Measurements from ENCODE around the gene DYNLL2.
A peak's percentile ranks its signal among the peaks of the same experiment; 100 is the strongest.
"Not testable (repeated sequence)": the region's sequence is repeated elsewhere in the genome, so short reads cannot be mapped to it uniquely, and the experiment has no call there.

Gene DYNLL2

GRCh38 chr17:58107306-58107705 lies 24.1 kb downstream of the DYNLL2 start:
- no peak for DNase-seq

GRCh38 chr17:58109197-58109596 lies 26.0 kb downstream of the DYNLL2 start:
- DNase-seq = no peak

- DNase-seq = no peak
These were observed 26.8 kb downstream of the DYNLL2 start for GRCh38 chr17:58110012-58110411.

GRCh38 chr17:58111676-58112075 lies 28.5 kb downstream of the DYNLL2 start:
- no peak for DNase-seq

- peak; percentile 83 for DNase-seq
These were observed 29.9 kb downstream of the DYNLL2 start for GRCh38 chr17:58112970-58113631.

- DNase-seq = no peak
These were observed 30.7 kb downstream of the DYNLL2 start for GRCh38 chr17:58113947-58114346.

- no peak for DNase-seq
These were observed 34.2 kb downstream of the DYNLL2 start for GRCh38 chr17:58117382-58117781.

GRCh38 chr17:58119491-58119890 lies 36.3 kb downstream of the DYNLL2 start:
- no peak for DNase-seq

- DNase-seq = peak; percentile 68
These were observed 37.1 kb downstream of the DYNLL2 start for GRCh38 chr17:58120195-58120822.

- peak; percentile 76 for DNase-seq
These were observed 38.7 kb downstream of the DYNLL2 start for GRCh38 chr17:58121925-58122324.

GRCh38 chr17:58127846-58128245 lies 44.6 kb downstream of the DYNLL2 start:
- DNase-seq = no peak

GRCh38 chr17:58132697-58133096 lies 49.5 kb downstream of the DYNLL2 start:
- not testable (repeated sequence) for DNase-seq

- DNase-seq = no peak
These were observed 53.6 kb downstream of the DYNLL2 start for GRCh38 chr17:58136669-58137279.

- DNase-seq = no peak
These were observed 58.3 kb downstream of the DYNLL2 start for GRCh38 chr17:58141505-58141904.

- DNase-seq = not testable (repeated sequence)
These were observed 60.1 kb downstream of the DYNLL2 start for GRCh38 chr17:58143335-58143734.

- no peak for DNase-seq
These were observed 61.6 kb downstream of the DYNLL2 start for GRCh38 chr17:58144801-58145200.

Data from OCI-M1 (cell line).